Subcutaneous adipose tissue (tissue), 4 donors: ENCODE data around the gene SLC25A30. TPM values are rescaled to one million over a fixed set of nuclear protein-coding genes. Genes with fewer than 3 reads are reported as not detected.

Experiments
- total RNA-seq, 4 donors: library from RNA; depleted of rRNA; stranded (reverse); fragments of >200 nt; gene quantifications; one replicate each; pipeline ENCODE4 v1.1.0, GENCODE V29; 2016
- TF ChIP-seq, protein P1 (sequence below): fragments of 450-650 bp; IDR thresholded peaks from one replicate; pipeline ENCODE4 v1.5.1; 2016; ENCODE audit warnings: low read depth, mild to moderate bottlenecking, control low read depth, antibody characterized with exemption, moderate library complexity

Gene SLC25A30, protein sequence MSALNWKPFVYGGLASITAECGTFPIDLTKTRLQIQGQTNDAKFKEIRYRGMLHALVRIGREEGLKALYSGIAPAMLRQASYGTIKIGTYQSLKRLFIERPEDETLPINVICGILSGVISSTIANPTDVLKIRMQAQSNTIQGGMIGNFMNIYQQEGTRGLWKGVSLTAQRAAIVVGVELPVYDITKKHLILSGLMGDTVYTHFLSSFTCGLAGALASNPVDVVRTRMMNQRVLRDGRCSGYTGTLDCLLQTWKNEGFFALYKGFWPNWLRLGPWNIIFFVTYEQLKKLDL
- 10 to 100 TPM; 13.1 to 29.2 (median 15.8) TPM for total RNA-seq

DNA sequence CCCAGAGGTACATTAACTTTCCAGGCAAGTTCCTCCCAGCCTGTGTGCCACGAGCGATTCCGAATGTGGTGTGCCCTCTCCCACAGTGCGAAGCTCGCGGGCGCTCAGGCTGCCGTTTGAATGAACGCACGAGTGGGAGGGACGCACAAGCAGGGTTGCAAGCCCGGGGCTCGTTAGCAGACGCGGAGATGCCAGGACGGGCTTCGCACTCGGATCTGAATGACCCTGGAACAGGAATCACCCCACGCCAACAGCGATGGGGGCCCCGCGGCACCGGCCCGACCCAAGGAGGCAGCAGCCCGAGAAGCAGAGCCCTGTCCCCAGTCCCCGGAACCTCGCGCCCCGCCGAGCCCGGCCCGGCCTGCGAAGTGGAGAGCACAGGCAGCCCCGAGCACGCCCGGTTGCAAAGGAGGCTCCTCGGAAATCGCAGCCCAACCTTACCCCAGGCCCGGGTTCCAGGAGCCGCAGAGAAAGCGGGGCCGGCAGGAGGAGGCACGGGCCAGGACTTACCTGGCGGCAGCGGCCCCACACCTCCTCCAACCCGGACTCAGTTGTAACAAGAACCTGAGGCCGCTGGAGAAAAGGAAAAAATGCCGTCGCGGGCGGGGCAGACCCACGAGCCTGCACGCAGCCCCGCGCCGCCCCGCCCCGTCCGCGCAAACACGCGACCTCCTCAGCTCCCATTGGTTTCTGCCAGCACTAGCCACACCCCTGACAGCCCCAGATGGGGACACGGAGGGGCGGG, at the start of gene SLC25A30:
Gene SLC25A30, minus strand, starts transcription at position 584 of the 745 bp plus-strand sequence. CDS start 6,948 bp downstream, outside the sequence.
- TF ChIP-seq, protein P1, sequence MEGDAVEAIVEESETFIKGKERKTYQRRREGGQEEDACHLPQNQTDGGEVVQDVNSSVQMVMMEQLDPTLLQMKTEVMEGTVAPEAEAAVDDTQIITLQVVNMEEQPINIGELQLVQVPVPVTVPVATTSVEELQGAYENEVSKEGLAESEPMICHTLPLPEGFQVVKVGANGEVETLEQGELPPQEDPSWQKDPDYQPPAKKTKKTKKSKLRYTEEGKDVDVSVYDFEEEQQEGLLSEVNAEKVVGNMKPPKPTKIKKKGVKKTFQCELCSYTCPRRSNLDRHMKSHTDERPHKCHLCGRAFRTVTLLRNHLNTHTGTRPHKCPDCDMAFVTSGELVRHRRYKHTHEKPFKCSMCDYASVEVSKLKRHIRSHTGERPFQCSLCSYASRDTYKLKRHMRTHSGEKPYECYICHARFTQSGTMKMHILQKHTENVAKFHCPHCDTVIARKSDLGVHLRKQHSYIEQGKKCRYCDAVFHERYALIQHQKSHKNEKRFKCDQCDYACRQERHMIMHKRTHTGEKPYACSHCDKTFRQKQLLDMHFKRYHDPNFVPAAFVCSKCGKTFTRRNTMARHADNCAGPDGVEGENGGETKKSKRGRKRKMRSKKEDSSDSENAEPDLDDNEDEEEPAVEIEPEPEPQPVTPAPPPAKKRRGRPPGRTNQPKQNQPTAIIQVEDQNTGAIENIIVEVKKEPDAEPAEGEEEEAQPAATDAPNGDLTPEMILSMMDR = no peak

DNA sequence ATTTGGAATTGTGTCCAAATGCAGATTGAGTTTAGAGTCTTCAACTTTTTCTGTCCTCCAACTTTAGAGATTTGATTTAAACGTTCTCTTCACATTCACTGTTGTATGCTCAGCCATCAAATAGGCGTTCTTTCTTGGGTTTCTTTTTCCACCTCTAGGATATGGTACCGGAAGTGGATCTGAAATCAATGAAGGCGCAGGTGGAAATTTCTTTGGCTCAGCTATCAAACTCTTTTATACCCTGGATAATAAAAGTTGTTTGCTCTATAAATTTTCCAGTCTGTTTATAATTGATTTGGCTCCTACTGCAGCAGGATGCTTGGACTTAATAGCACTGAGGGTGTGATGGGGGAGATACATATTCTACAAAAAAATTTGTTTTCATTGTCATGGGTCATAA, 48.2 kb upstream of the SLC25A30 start:
- TF ChIP-seq, protein P1 = no peak

DNA sequence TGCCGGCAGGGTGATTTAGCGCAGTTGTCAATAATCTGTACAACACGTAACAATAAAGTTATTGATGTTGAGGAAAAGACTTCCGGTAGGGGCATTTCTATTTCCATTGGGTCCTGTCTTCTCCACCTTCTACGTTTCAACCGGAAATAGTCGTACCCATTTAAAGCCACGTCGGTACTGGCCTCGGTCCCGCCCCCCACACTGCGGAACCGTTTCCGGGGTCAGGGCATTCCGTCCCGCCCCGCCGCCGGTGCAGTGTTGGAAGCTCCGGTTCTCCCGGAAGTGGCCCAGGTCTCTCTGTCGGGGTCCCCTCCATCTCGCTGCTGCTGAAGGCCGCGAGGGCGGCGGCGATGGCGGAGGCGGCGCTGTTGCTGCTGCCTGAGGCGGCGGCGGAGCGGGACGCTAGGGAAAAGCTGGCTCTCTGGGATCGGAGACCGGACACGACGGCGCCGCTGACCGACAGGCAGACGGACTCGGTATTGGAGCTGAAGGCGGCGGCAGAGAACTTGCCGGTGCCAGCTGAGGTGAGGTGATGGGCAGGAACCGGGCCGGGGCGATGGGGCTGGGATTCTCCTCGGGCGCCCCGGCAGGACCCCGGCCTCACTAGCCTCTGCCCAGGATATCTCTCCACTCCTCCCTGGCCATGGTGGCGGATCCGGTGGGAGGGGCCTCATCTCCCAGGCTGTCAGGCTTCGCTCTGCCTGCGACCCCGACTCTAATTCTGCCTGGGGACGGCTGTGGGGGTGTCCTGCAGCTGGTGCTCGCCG, 46.7 kb upstream of the SLC25A30 start, which contains the start of gene COG3:
Gene COG3, plus strand, starts transcription at position 253 of the 767 bp plus-strand sequence. Its CDS starts 98 bp downstream, at position 351.
- TF ChIP-seq, protein P1 = no peak

DNA sequence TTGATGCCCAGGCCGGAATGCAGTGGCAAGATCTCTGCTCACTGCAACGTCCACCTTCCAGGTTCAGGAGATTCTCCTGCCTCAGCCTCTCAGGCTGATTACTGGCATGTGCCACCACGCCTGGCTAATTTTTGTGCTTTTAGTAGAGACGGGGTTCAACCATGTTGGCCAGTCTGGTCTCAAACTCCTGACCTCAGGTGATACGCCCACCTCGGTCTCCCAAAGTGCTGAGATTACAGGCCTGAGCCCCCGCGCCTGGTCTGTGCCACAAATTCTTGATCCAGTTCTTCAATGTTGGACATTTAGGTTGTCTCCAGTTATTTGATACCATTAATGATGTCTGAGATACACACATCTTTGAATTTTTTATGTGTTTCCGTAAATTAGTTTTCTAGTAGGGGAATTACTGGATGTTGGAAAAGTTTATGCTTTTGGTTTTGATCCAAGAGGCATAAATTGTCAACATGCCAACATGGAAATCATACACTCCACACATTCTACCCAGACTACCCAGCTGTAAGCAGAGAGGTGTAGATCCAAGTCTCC, 46.0 kb upstream of the SLC25A30 start:
- TF ChIP-seq, protein P1 = no peak

DNA sequence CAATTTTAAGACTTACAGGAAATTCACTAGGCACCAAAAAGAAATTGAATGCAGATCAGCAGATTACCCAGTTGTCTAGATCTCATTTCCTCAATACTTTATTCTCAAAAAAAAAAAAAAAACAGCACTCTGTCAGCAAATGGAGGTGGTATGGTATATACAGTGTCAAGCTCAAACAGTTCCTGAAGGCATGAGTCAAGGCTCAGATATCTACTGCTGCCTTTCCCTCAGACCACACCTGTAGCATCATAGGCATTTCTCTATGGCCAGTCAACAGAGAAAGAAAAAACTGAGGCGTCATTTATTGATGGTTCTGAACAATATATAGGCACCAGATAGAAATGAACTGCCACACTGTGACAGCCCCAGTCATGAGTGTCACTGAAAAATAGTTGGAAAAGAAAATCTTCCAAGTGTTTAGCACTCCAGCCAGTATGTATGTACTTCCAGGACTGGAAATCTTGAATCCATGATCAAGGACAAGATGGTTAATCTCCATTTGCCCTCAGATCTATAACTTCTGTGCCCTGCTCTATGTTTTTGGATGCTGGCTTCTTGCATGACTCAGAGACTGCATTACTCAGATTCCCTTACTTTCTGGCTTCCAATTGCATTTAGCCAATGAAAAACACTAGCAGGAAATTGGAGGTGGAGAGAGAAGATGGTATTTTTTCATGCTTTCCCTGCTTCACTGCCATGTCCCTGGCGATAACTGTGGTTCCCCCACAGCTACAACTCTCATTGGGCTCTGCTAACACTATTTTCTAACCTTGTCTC, 38.2 kb upstream of the SLC25A30 start:
- TF ChIP-seq, protein P1 = no peak

DNA sequence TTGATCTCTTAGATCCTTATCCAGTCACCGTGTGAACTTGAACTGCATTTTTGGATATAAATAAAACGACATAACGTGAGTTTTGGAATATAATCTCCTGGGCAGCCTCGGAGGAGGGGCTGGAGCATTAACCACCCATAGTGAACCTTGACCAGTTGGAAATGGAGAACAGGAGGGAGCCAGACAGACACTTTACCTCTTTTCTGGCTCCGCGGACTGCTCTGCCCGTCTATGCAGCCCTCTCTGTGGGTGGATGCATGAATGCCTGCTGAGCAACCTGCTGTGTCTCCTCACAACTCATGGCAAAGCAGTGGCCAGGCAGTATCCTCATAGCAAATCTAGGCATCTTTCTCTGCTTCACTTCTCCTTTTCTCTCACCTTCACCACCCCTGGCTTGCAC, 36.0 kb upstream of the SLC25A30 start:
- TF ChIP-seq, protein P1 = no peak
